Activated CD4-positive, alpha-beta T cell treated with anti-CD3 and anti-CD28 coated beads, Interleukin-2, amount 10 ng/mL, durations not matched to agents 24 days and 14 days (primary cell): ENCODE data around the gene BANF2. TPM values are rescaled to one million over a fixed set of nuclear protein-coding genes. Genes with fewer than 3 reads are reported as not detected.
A peak's percentile ranks its signal among the peaks of the same experiment; 100 is the strongest.

ENCODE experiments used
- DNase-seq: peaks from one replicate; pipeline ENCODE4 v3.0.0; 2022
- H3K27ac Mint-ChIP-seq: one replicate; pipeline ENCODE4 v1.8.0; 2022; ENCODE audit warnings: mild to moderate bottlenecking, mixed read lengths
- H3K27me3 Mint-ChIP-seq: one replicate; pipeline ENCODE4 v1.8.0; 2022; ENCODE audit warnings: mixed read lengths
- H3K36me3 Mint-ChIP-seq: one replicate; pipeline ENCODE4 v1.8.0; 2022; ENCODE audit warnings: low read depth, mild to moderate bottlenecking, mixed read lengths
- H3K4me1 Mint-ChIP-seq: one replicate; pipeline ENCODE4 v1.8.0; 2021; ENCODE audit warnings: mixed read lengths
- H3K4me3 Mint-ChIP-seq: one replicate; pipeline ENCODE4 v1.8.0; 2022; ENCODE audit warnings: mild to moderate bottlenecking, moderate library complexity, mixed read lengths
- H3K9me3 Mint-ChIP-seq: one replicate; pipeline ENCODE4 v1.8.0; 2021; ENCODE audit warnings: mixed read lengths
- intact Hi-C: fragments of 100-400 bp; cut with micrococcal nuclease; formaldehyde crosslinking; loops from one replicate; pipeline ENCODE4 v1.15.1; 2023
- total RNA-seq: library from RNA; stranded (reverse); gene quantifications from 2 replicates; pipeline ENCODE4 v1.2.3, GENCODE V29; 2022

The BANF2 gene
- total RNA-seq, 1 donor from 2014 or later, result not detected

GRCh38 chr20:17671011-17671410 is 28.8 kb upstream of the BANF2 start:
- peaks cover 35% of the 10 kb centered on the region for H3K36me3 Mint-ChIP-seq
- H3K4me1 Mint-ChIP-seq, result peaks cover 36% of the 10 kb centered on the region
- H3K27ac Mint-ChIP-seq, result no peak overlapping the region
- peaks cover 6% of the 10 kb centered on the region for H3K9me3 Mint-ChIP-seq
- H3K4me3 Mint-ChIP-seq, result no peak overlapping the region
- DNase-seq, result no peak
- no peaks in the 10 kb centered on the region for H3K27me3 Mint-ChIP-seq
- intact Hi-C loops, result no loop called here

- no peak for DNase-seq
- Mint-ChIP-seq H3K36me3 (peaks cover 38% of the 10 kb centered on the region), H3K27me3 (no peaks in the 10 kb centered on the region), H3K4me1 (peaks cover 32% of the 10 kb centered on the region), H3K4me3 (no peak overlapping the region), H3K27ac (no peak overlapping the region), H3K9me3 (peaks cover 6% of the 10 kb centered on the region)
- intact Hi-C loops, result no loop called here
Observed at GRCh38 chr20:17671565-17671964, 28.2 kb upstream of the BANF2 start.

GRCh38 chr20:17673084-17673483 is 26.7 kb upstream of the BANF2 start:
- DNase-seq, result no peak
- Mint-ChIP-seq H3K36me3 (peaks cover 34% of the 10 kb centered on the region), H3K27ac (no peak overlapping the region), H3K9me3 (peaks cover 6% of the 10 kb centered on the region), H3K4me1 (peaks cover 26% of the 10 kb centered on the region), H3K27me3 (no peaks in the 10 kb centered on the region), H3K4me3 (no peak overlapping the region)
- intact Hi-C loops, result no loop called here

GRCh38 chr20:17674722-17675518 is 24.8 kb upstream of the BANF2 start:
- peaks cover 28% of the 10 kb centered on the region for H3K4me1 Mint-ChIP-seq
- H3K36me3 Mint-ChIP-seq, result peaks cover 31% of the 10 kb centered on the region
- intact Hi-C loops, result no loop called here

GRCh38 chr20:17675519-17676377 is 24.0 kb upstream of the BANF2 start:
- DNase-seq, result no peak
- no peak overlapping the region for H3K4me3 Mint-ChIP-seq
- peaks cover 2% of the 10 kb centered on the region for H3K9me3 Mint-ChIP-seq
- intact Hi-C loops, result no loop called here
- H3K27ac Mint-ChIP-seq, result peak overlapping the region; percentile 66
- no peaks in the 10 kb centered on the region for H3K27me3 Mint-ChIP-seq
- peaks cover 28% of the 10 kb centered on the region for H3K36me3 Mint-ChIP-seq
- H3K4me1 Mint-ChIP-seq, result peaks cover 29% of the 10 kb centered on the region

More at GRCh38 chr20:17674722-17675518, 24.8 kb upstream of the BANF2 start:
- no peak for DNase-seq
- Mint-ChIP-seq H3K27ac (no peak overlapping the region), H3K9me3 (peaks cover 6% of the 10 kb centered on the region), H3K27me3 (no peaks in the 10 kb centered on the region), H3K4me3 (no peak overlapping the region)

- Mint-ChIP-seq H3K27ac (no peak overlapping the region), H3K4me1 (peaks cover 23% of the 10 kb centered on the region), H3K9me3 (no peaks in the 10 kb centered on the region), H3K4me3 (no peak overlapping the region), H3K27me3 (no peaks in the 10 kb centered on the region), H3K36me3 (peaks cover 22% of the 10 kb centered on the region)
- intact Hi-C loops, result no loop called here
- DNase-seq, result no peak
Observed at GRCh38 chr20:17676378-17676759, 23.4 kb upstream of the BANF2 start.

- H3K27me3 Mint-ChIP-seq, result no peaks in the 10 kb centered on the region
- no peak for DNase-seq
- no peak overlapping the region for H3K27ac Mint-ChIP-seq
- peaks cover 23% of the 10 kb centered on the region for H3K4me1 Mint-ChIP-seq
- no peak overlapping the region for H3K4me3 Mint-ChIP-seq
- peaks cover 21% of the 10 kb centered on the region for H3K36me3 Mint-ChIP-seq
- no peaks in the 10 kb centered on the region for H3K9me3 Mint-ChIP-seq
- intact Hi-C loops, result no loop called here
Observed at GRCh38 chr20:17676942-17677341, 22.8 kb upstream of the BANF2 start.

GRCh38 chr20:17678295-17678694 is 21.5 kb upstream of the BANF2 start:
- no peaks in the 10 kb centered on the region for H3K9me3 Mint-ChIP-seq
- H3K27ac Mint-ChIP-seq, result peak overlapping the region; percentile 48
- H3K36me3 Mint-ChIP-seq, result peaks cover 17% of the 10 kb centered on the region
- intact Hi-C loops, result no loop called here
- H3K27me3 Mint-ChIP-seq, result peaks cover 5% of the 10 kb centered on the region
- DNase-seq, result no peak
- no peak overlapping the region for H3K4me3 Mint-ChIP-seq
- peaks cover 25% of the 10 kb centered on the region for H3K4me1 Mint-ChIP-seq

GRCh38 chr20:17678886-17679285 is 20.9 kb upstream of the BANF2 start:
- Mint-ChIP-seq H3K4me1 (peaks cover 25% of the 10 kb centered on the region), H3K27ac (no peak overlapping the region), H3K9me3 (no peaks in the 10 kb centered on the region), H3K36me3 (peaks cover 17% of the 10 kb centered on the region), H3K27me3 (peaks cover 9% of the 10 kb centered on the region), H3K4me3 (no peak overlapping the region)
- intact Hi-C loops, result no loop called here
- DNase-seq, result no peak

- Mint-ChIP-seq H3K4me3 (peak overlapping the region; percentile 83), H3K36me3 (peaks cover 15% of the 10 kb centered on the region), H3K9me3 (no peaks in the 10 kb centered on the region), H3K4me1 (peaks cover 21% of the 10 kb centered on the region), H3K27me3 (peaks cover 21% of the 10 kb centered on the region), H3K27ac (peak overlapping the region; percentile 73)
- DNase-seq, result no peak
- intact Hi-C loops, result loop anchor here (2.0 to 10.0 kb wide), 7 partner anchors 15 to 1112 kb away; partner anchors contain the start of genes DTD1, KAT14, PET117 and ZNF133
Observed at GRCh38 chr20:17679941-17680835, 19.6 kb upstream of the BANF2 start.

GRCh38 chr20:17680836-17681725 is 18.7 kb upstream of the BANF2 start:
- Mint-ChIP-seq H3K36me3 (peaks cover 11% of the 10 kb centered on the region), H3K27me3 (peaks cover 28% of the 10 kb centered on the region), H3K9me3 (no peaks in the 10 kb centered on the region), H3K27ac (peak overlapping the region; percentile 73), H3K4me1 (peaks cover 20% of the 10 kb centered on the region), H3K4me3 (peak overlapping the region; percentile 83)
- intact Hi-C loops, result loop anchor here (1.0 to 10.0 kb wide), 8 partner anchors 16 to 1111 kb away; partner anchors contain the start of genes DTD1, KAT14, PET117 and ZNF133
- DNase-seq, result peak; percentile 95

GRCh38 chr20:17681726-17682102 is 18.1 kb upstream of the BANF2 start:
- DNase-seq, result no peak
- no peaks in the 10 kb centered on the region for H3K9me3 Mint-ChIP-seq
- peaks cover 19% of the 10 kb centered on the region for H3K4me1 Mint-ChIP-seq
- H3K27me3 Mint-ChIP-seq, result peaks cover 33% of the 10 kb centered on the region
- peak overlapping the region; percentile 90 for H3K4me3 Mint-ChIP-seq
- peak overlapping the region; percentile 92 for H3K27ac Mint-ChIP-seq
- peaks cover 9% of the 10 kb centered on the region for H3K36me3 Mint-ChIP-seq
- intact Hi-C loops, result loop anchor here (1.0 to 10.0 kb wide), 13 partner anchors 17 to 1111 kb away; partner anchors contain the start of genes DTD1, KAT14, MGME1 and PET117
